Measurements from ENCODE around the gene SLC1A2.

DNA sequence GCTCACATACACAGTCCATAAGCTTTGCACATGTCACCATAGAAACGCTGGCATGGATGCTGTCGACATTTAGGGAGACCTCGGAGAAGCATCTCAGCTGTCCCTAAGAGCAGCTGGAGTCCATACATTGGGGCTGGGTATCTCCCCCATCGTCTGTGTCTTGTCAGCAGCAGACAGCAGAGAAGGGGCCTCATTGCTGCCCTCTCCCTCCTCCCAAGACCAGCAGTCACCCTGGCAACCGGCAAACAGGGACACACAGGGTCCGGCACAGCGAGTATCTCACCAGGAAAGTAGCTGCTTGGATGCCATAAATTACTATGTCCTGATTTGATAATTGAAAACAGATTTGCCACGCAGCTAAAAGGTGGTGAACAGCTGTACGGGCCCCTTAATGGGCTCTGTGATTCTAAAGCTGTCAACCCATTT is 196.0 kb downstream of the SLC1A2 start:
- no peak for TF ChIP-seq EZH2 (IDR thresholded peaks at IDR 0.05)
- no peak for TF ChIP-seq CTCF (IDR thresholded peaks at IDR 0.05)

All from neural progenitor cell (in vitro differentiated cells).